ENCODE results near the gene PROSER2.

The PROSER2 gene

GRCh38 chr10:11908536-11908935 is 85.4 kb downstream of the PROSER2 start:
- DNase-seq (ENCODE audit: low read depth), result no peak

GRCh38 chr10:11908991-11909390 is 85.8 kb downstream of the PROSER2 start:
- DNase-seq (ENCODE audit: low read depth), result no peak

- no peak for DNase-seq (ENCODE audit: low read depth)
These were observed 86.5 kb downstream of the PROSER2 start for GRCh38 chr10:11909618-11910017.

GRCh38 chr10:11910102-11910501 is 86.9 kb downstream of the PROSER2 start:
- DNase-seq (ENCODE audit: low read depth), result no peak

GRCh38 chr10:11913079-11913641 is 90.0 kb downstream of the PROSER2 start:
- DNase-seq (ENCODE audit: low read depth), result no peak

DNA sequence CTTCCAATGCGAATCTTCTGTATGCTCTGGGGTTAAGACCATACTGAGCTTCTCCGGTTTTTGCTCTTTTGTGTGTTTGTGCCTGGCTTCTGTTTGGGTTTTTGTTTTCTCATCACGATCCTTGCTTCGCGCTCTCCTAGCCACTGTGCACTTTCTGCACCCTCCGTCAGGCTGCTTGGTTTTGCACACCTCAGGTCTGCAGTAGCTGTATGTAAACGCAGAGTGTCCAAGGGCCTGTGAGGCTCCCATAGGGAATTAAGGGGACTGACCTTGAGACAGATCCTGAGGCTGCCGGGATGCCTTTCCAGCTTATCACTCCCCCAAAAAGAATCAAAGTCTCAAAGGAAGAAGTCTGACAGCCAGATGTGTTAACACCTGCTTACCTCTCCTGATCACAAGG is 95.2 kb downstream of the PROSER2 start:
- no peak for DNase-seq (ENCODE audit: low read depth)

- DNase-seq (ENCODE audit: low read depth), result no peak
These were observed 96.1 kb downstream of the PROSER2 start for GRCh38 chr10:11919271-11919670.
